ENCODE results near the gene SLAMF9.

DNA sequence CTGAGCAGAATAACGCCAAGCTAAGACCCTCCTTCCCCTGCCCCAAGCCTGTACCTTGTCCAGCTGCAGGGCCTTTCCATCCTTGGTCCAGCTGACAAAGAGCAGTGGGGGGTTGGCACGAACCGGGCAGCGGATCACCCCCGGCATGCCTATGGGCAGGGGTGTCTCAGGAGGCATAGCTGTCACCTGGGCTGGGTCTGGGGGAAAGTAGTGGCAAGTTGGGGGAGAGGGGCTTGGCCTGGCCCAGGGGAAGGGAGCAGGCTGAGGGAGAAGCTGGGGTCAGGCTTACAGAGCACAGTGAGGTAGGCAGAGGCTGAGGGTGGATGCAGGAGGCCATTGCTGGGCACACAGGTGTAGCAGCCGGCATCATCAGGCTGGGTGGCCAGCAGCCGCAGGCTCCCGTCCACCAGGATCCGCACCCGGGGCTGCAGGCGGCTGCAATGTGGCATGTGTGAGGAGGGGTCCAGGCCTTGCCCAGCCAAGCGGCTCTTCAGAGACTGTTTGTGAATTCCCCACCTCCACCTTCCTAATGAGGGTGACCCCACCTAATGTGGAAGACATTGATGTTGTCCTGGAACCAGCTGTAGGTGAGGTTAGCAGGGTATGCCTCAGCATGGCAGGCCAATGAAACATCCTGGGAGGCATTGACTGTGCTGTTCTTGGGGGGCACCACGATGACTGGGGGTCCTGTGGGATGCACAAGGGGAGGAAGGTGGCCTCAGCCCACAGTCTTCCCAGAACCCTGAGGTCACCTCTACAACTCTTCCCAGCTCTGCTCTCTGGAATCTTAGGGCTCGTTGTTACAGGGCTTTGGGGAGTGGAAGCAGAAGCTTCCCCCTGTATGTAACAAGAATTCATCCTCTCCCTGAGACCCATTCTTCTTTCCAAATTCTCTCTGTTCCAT, 19.6 kb downstream of the SLAMF9 start:
- TF ChIP-seq, protein P1, sequence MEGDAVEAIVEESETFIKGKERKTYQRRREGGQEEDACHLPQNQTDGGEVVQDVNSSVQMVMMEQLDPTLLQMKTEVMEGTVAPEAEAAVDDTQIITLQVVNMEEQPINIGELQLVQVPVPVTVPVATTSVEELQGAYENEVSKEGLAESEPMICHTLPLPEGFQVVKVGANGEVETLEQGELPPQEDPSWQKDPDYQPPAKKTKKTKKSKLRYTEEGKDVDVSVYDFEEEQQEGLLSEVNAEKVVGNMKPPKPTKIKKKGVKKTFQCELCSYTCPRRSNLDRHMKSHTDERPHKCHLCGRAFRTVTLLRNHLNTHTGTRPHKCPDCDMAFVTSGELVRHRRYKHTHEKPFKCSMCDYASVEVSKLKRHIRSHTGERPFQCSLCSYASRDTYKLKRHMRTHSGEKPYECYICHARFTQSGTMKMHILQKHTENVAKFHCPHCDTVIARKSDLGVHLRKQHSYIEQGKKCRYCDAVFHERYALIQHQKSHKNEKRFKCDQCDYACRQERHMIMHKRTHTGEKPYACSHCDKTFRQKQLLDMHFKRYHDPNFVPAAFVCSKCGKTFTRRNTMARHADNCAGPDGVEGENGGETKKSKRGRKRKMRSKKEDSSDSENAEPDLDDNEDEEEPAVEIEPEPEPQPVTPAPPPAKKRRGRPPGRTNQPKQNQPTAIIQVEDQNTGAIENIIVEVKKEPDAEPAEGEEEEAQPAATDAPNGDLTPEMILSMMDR (IDR thresholded peaks at IDR 0.05; ENCODE audit: low read depth, low read length, poor library complexity, severe bottlenecking): no peak
- TF ChIP-seq EZH2phosphoT487 (IDR thresholded peaks at IDR 0.05; ENCODE audit: borderline replicate concordance, low read length): no peak

Data from DOHH2 (cell line).